Breast epithelium (tissue), 4 donors: Measurements from ENCODE around the gene CCDC86. TPM values are rescaled to one million over a fixed set of nuclear protein-coding genes. Genes with fewer than 3 reads are reported as not detected.

Source experiments
- DNase-seq, 2 donors: peaks; one replicate each; pipeline ENCODE4 v3.0.0-alpha.2; 2019; ENCODE audit warnings: low spot score in 2 of 2
- H3K27ac ChIP-seq, 2 donors: fragments of 200-600 bp; sonication (generic) in 1 of 2; one replicate each; pipeline ENCODE4 v1.5.1; 2016 to 2019; ENCODE audit warnings: mild to moderate bottlenecking in 1 of 2
- H3K27me3 ChIP-seq, 2 donors: fragments of 200-600 bp; sonication (generic) in 1 of 2; one replicate each; pipeline versions ENCODE4 v1.5.1 to v1.6.0; 2017 to 2019; ENCODE audit warnings: control low read depth in 1 of 2, mild to moderate bottlenecking in 1 of 2
- H3K36me3 ChIP-seq: fragments of 200-600 bp; one replicate; pipeline ENCODE4 v1.5.1; 2019
- H3K4me1 ChIP-seq, 2 donors: fragments of 200-600 bp; sonication (generic); one replicate each; pipeline ENCODE4 v1.5.1; 2016 to 2019; ENCODE audit warnings: control low read depth in 1 of 2
- H3K4me3 ChIP-seq, 3 donors: fragments of 200-600 bp; sonication (generic); 1 replicate in 2 of 3; 2 replicates in 1 of 3; pipeline ENCODE4 v1.5.1; 2016 to 2019; ENCODE audit warnings: mild to moderate bottlenecking in 3 of 3, moderate library complexity in 2 of 3
- H3K9me3 ChIP-seq, 2 donors: fragments of 200-600 bp; sonication (generic) in 1 of 2; one replicate each; pipeline ENCODE4 v1.5.1; 2016 to 2019; ENCODE audit warnings: control low read depth in 1 of 2
- POLR2A ChIP-seq: fragments of 450-650 bp; IDR thresholded peaks from one replicate; pipeline ENCODE4 v1.6.1; 2016; ENCODE audit warnings: antibody characterized with exemption, mild to moderate bottlenecking, moderate library complexity
- POLR2AphosphoS5 ChIP-seq, 3 donors: sonication (generic); formaldehyde crosslinking; IDR thresholded peaks; one replicate each; pipeline ENCODE4 v1.6.1; 2017; ENCODE audit warnings: antibody characterized with exemption in 3 of 3
- intact Hi-C: fragments of 100-400 bp; cut with DNase I; formaldehyde crosslinking; loops from one replicate; pipeline ENCODE4 v1.15.1; 2023; ENCODE audit warnings: low total_unique reads
- total RNA-seq, 3 donors: library from RNA; depleted of rRNA; stranded (reverse); fragments of >200 nt; gene quantifications; one replicate each; pipeline ENCODE4 v1.1.0, GENCODE V29; 2016
- TF ChIP-seq, protein P1 (sequence below), 3 donors: fragments of 450-650 bp; IDR thresholded peaks; one replicate each; pipeline ENCODE4 v1.5.1; 2016 to 2017; ENCODE audit warnings: antibody characterized with exemption in 3 of 3, mild to moderate bottlenecking in 3 of 3, moderate library complexity in 3 of 3

CCDC86 gene
- total RNA-seq, 3 donors from 2014 or later: 17.8 to 22.9 (median 19.5) TPM

DNA sequence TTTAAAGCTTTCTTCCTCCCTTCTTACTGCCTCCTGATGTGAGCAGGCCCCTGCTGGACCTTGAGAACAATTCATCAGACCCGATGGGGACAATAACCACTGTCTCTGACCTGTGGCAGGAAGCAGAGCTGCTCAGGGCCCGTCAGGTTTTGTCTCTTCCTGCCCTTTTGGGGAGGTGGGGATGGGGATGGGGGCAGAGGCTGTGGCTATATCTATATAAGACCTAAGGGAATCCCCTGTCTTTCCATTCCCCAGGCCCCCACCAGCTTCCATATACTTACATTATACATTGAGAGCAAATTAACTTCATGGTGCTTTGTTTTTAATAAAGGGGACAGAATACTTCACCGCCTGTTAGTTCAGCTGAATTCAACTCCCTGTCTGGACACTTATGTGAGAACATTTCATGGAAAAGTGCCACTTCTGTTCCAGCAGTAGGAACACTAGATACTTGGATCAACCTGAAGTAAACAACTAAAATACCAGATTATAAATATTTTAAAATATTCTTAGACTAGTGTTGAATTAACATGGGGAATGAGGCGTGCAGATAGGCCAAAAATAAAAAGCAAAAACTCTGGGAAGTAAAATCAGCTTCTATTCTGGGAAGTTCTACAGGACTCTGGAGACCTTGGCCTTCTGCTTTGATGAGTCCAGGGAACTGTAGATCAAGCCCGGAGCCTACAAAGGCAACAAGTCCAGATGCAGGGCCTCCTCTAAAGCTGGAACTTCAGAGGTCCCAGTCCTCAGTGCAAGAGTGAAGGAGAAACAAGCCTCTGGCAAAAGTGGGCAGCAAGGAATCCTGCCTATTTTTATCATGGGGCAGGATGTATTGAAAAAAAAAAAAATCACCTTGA, 36.6 kb downstream of the CCDC86 start:
- no peak for DNase-seq
- intact Hi-C loops: no loop called here
- Histone ChIP-seq H3K4me1 (no peaks in the 10 kb centered on the region), H3K4me3 (no peak overlapping the region), H3K9me3 (no peaks in the 10 kb centered on the region), H3K36me3 (no peaks in the 10 kb centered on the region), H3K27me3 (no peaks in the 10 kb centered on the region), H3K27ac (peak overlapping the region; percentile 28 to 29)
- no peak for TF ChIP-seq POLR2A
- TF ChIP-seq, protein P1, sequence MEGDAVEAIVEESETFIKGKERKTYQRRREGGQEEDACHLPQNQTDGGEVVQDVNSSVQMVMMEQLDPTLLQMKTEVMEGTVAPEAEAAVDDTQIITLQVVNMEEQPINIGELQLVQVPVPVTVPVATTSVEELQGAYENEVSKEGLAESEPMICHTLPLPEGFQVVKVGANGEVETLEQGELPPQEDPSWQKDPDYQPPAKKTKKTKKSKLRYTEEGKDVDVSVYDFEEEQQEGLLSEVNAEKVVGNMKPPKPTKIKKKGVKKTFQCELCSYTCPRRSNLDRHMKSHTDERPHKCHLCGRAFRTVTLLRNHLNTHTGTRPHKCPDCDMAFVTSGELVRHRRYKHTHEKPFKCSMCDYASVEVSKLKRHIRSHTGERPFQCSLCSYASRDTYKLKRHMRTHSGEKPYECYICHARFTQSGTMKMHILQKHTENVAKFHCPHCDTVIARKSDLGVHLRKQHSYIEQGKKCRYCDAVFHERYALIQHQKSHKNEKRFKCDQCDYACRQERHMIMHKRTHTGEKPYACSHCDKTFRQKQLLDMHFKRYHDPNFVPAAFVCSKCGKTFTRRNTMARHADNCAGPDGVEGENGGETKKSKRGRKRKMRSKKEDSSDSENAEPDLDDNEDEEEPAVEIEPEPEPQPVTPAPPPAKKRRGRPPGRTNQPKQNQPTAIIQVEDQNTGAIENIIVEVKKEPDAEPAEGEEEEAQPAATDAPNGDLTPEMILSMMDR (IDR thresholded peaks at IDR 0.05): no peak
- no peak for TF ChIP-seq POLR2AphosphoS5 (IDR thresholded peaks at IDR 0.05)

DNA sequence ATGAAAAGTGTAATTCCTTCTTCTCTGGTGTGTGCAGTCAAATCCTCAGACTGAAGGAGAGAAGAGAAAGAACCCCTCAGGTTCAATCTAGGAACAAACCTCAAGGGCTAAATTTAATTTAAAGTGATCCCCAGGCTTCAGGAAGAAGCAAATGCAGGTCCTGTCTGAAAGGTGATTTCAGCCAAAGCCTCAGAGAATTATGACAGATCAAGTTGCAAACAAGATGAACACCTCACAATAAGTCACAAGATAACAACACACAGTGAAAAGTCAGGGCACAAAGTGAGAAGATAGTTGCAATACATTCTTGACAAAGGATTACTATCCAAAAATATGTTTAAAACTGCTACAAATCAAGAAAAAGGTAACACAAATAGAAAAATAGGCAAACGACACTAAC, 37.2 kb downstream of the CCDC86 start:
- H3K27me3 ChIP-seq: no peaks in the 10 kb centered on the region
- intact Hi-C loops: no loop called here
- H3K27ac ChIP-seq: no peak overlapping the region
- DNase-seq: no peak
- H3K36me3 ChIP-seq: no peaks in the 10 kb centered on the region
- H3K4me3 ChIP-seq: no peak overlapping the region
- TF ChIP-seq POLR2A (no peak), POLR2AphosphoS5 (IDR thresholded peaks at IDR 0.05) (no peak)
- TF ChIP-seq, protein P1 (IDR thresholded peaks at IDR 0.05): no peak
- H3K4me1 ChIP-seq: no peaks in the 10 kb centered on the region
- no peaks in the 10 kb centered on the region for H3K9me3 ChIP-seq

DNA sequence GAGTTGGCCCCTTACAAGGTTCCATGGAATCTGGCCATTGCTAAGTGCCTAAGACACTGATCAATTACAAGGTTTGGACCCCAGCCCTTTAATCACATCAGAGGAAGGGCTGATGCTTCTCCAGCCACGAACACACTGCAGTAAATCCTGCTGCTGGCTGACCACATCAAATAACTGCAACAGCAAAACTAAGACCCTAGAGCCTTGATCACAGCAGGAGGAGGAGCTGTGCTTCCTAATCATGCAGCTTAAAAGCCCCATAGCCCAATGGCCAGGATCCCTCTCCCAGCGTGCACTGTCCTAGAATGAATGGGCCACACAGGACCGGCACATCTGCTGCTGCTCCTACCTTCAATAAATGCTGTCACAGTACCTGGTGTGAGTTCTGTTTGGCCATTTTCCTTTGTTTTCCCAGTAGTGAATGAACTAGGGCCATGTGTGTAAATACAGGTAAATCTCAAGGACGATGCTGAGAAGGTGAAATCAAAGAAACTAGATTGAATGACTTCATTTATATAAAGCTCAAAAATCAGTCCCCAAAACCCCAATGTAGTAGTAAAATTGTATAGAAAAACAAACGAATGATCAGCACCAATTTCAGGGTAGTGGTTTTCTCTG, 38.2 kb downstream of the CCDC86 start:
- TF ChIP-seq, protein P1 (IDR thresholded peaks at IDR 0.05): no peak
- TF ChIP-seq POLR2AphosphoS5 (IDR thresholded peaks at IDR 0.05): no peak
- TF ChIP-seq POLR2A: no peak
- Histone ChIP-seq H3K4me1 (no peaks in the 10 kb centered on the region), H3K4me3 (no peak overlapping the region), H3K36me3 (no peaks in the 10 kb centered on the region), H3K9me3 (no peaks in the 10 kb centered on the region), H3K27me3 (no peaks in the 10 kb centered on the region), H3K27ac (no peak overlapping the region)
- DNase-seq: no peak
- intact Hi-C loops: no loop called here

DNA sequence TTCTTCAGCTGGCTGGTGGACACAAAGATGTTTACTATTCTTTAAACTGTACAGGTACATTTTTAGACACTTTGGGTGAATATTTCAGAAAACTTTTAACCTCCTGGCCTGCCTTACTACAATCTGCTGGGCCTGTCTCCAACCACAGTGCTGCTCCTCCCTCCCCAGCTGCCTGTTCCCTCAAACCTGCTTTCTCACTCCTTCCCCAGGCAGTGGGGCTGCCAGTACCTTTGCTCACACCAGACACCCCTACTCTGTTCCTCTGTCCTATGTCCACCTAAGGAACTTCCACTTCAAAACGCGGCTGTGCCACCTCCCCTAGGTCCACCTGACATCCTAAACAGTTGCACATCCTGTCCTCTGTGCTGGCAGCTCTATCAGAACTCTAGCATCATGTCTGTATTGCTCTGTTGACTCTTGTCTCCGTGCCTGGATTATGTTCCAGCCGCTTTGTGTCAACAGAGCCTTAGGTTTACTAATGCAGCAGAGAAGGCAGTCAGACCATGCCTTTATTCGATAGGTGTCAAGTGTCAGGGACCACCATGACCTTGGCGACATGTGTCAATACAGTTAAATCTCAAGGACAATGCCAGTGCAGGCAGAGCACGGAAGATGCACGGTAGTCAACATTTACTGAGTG, 38.9 kb downstream of the CCDC86 start:
- Histone ChIP-seq H3K4me3 (no peak overlapping the region), H3K36me3 (no peaks in the 10 kb centered on the region), H3K9me3 (no peaks in the 10 kb centered on the region), H3K27me3 (no peaks in the 10 kb centered on the region), H3K4me1 (no peaks in the 10 kb centered on the region), H3K27ac (no peak overlapping the region)
- DNase-seq: no peak
- intact Hi-C loops: no loop called here
- TF ChIP-seq, protein P1 (IDR thresholded peaks at IDR 0.05): no peak
- TF ChIP-seq POLR2AphosphoS5 (IDR thresholded peaks at IDR 0.05) (no peak), POLR2A (no peak)

DNA sequence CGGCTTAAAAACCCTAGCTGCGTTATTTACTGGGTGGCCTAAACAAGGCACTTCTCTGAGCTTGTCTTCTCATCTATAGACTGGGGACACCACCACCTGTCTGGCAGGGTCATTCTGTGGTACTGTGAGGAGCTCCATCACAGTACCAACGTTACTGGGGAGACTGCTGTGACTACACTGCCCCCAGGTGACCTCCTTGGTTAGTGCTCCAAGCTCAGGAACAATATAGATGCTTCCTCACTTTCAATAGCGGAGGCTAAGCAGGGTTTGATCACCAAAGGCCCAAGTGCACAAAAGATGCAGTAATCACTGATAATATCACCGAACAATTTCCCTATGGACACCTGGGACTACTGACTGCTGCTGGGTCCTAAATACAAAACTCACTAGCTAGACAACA, 45.6 kb downstream of the CCDC86 start:
- DNase-seq: no peak
- no peak overlapping the region for H3K4me3 ChIP-seq

More for the DNA sequence above, 45.6 kb downstream of the CCDC86 start:
- intact Hi-C loops: no loop called here
- no peak overlapping the region for H3K27ac ChIP-seq
- no peaks in the 10 kb centered on the region for H3K9me3 ChIP-seq
- no peaks in the 10 kb centered on the region for H3K27me3 ChIP-seq
- no peaks in the 10 kb centered on the region for H3K36me3 ChIP-seq
- TF ChIP-seq, protein P1 (IDR thresholded peaks at IDR 0.05): peak in 2 of 3 donors; percentile 26 to 44
- TF ChIP-seq POLR2A: no peak
- H3K4me1 ChIP-seq: no peaks in the 10 kb centered on the region
